GM12875 (cell line): ENCODE results near the gene ADGRL2.
"Not testable (repeated sequence)": the region's sequence is repeated elsewhere in the genome, so short reads cannot be mapped to it uniquely, and the experiment has no call there.

ENCODE experiments used
- H3K4me3 ChIP-seq: one replicate; pipeline ENCODE4 v1.5.1; 2011; ENCODE audit warnings: low read depth, low read length, control low read depth
- TF ChIP-seq, protein P1 (sequence below): IDR thresholded peaks from 2 replicates; pipeline ENCODE4 v1.5.1; 2011; ENCODE audit warnings: low read depth, mild to moderate bottlenecking, control low read depth, inconsistent platforms, low read length, moderate library complexity, borderline replicate concordance; ENCODE audit not compliant: insufficient read depth

The ADGRL2 gene

DNA sequence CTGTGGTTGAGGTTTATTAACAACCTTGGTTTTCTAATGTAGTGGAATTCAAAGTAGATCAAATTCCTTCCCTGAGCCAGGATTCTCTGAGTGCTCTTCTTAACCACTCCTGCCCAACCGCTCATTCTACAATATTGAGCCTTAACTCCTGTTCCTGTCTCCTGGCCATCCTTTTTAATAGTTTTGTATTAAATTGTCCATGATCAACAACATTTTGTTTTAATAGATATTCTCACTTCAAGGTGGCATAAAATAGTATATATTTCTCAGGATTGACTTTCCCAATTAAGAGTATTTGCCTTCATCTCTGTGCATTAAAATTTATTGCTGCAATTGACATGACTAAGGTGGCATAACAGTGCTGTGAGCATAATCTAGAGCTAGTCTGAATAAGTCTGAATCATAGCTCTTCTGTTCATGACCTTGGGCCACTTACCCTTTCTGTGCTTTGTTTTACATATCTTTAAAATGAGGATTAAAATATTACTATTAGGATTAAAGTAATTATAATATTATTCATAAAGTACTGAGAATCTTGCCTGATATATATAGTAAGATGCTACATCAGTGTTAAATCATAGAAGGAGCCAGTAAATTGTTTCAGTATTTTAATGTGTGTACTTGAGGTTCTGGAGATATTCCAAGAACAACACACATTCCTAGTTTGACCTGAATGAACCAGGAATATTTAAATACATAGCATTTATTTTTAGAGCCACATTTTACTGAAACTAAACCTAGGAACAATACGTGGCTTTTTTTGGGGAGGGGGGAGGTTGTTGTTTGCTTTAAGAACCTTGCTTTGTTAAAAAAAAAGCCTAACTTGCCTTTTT lies 76.4 kb downstream of the ADGRL2 start:
- no peak overlapping the region for H3K4me3 ChIP-seq
- TF ChIP-seq, protein P1, sequence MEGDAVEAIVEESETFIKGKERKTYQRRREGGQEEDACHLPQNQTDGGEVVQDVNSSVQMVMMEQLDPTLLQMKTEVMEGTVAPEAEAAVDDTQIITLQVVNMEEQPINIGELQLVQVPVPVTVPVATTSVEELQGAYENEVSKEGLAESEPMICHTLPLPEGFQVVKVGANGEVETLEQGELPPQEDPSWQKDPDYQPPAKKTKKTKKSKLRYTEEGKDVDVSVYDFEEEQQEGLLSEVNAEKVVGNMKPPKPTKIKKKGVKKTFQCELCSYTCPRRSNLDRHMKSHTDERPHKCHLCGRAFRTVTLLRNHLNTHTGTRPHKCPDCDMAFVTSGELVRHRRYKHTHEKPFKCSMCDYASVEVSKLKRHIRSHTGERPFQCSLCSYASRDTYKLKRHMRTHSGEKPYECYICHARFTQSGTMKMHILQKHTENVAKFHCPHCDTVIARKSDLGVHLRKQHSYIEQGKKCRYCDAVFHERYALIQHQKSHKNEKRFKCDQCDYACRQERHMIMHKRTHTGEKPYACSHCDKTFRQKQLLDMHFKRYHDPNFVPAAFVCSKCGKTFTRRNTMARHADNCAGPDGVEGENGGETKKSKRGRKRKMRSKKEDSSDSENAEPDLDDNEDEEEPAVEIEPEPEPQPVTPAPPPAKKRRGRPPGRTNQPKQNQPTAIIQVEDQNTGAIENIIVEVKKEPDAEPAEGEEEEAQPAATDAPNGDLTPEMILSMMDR = no peak

GRCh38 chr1:81877940-81878339 lies 77.2 kb downstream of the ADGRL2 start:
- TF ChIP-seq, protein P1 = no peak
- H3K4me3 ChIP-seq = no peak overlapping the region

- no peak overlapping the region for H3K4me3 ChIP-seq
- TF ChIP-seq, protein P1 = no peak
Measured at GRCh38 chr1:81878538-81878937, 77.8 kb downstream of the ADGRL2 start.

GRCh38 chr1:81880781-81881180 lies 80.0 kb downstream of the ADGRL2 start:
- no peak overlapping the region for H3K4me3 ChIP-seq
- TF ChIP-seq, protein P1 = no peak

DNA sequence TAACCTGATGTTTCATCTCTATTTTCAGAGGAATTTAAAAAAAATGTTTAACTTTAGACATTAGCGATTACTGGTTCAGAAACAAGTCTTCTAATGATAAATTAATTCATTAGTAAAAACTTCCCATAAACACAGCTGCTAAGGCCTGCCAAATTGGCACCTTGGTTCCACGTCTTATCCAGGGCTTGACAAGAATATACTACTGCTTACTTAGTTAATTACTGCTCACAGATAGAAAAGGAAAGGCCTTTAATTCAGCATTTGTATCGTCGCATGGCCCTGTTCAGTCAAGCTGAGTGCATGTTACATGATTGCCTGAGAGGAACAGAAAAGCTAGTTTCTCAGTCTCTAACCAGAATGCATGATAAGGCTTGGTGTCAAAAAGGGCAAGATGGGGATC lies 84.6 kb downstream of the ADGRL2 start:
- H3K4me3 ChIP-seq = no peak overlapping the region
- TF ChIP-seq, protein P1 = no peak

- not testable (repeated sequence) for H3K4me3 ChIP-seq
Measured at GRCh38 chr1:81886292-81886691, 85.6 kb downstream of the ADGRL2 start.

- TF ChIP-seq, protein P1 = no peak
Measured at GRCh38 chr1:81887421-81888144, 86.8 kb downstream of the ADGRL2 start.

More at GRCh38 chr1:81887421-81888144, 86.8 kb downstream of the ADGRL2 start:
- no peak overlapping the region for H3K4me3 ChIP-seq
